Measurements from ENCODE around the gene STK16. TPM values are rescaled to one million over a fixed set of nuclear protein-coding genes. Genes with fewer than 3 reads are reported as not detected.

The STK16 gene
- total and polyA plus RNA-seq, 2 of the 13 experiments (the other 11 are each of a cell fraction or from before 2014, with no cell fraction given): 28.0 to 50.9 TPM

GRCh38 chr2:219228911-219229304 is 16.4 kb upstream of the STK16 start (continued):
- no peak for TF ChIP-seq ZNF280B (CRISPR knock-in tag; IDR thresholded peaks at IDR 0.05; ENCODE audit: borderline replicate concordance)
- 0 out of 2 replicates have a peak, but pooled peaks have one; percentile 12 for TF ChIP-seq ZNF253 (CRISPR knock-in tag; IDR thresholded peaks at IDR 0.05; ENCODE audit: borderline replicate concordance)
- no peak; the same call in 1 of the 2 replicates for TF ChIP-seq NCOR1 (IDR thresholded peaks at IDR 0.05; ENCODE audit: borderline replicate concordance, low read length)
- no peak for TF ChIP-seq ZMAT5 (CRISPR knock-in tag; IDR thresholded peaks at IDR 0.05; ENCODE audit: borderline replicate concordance, low read depth)
- TF ChIP-seq ARID5B (CRISPR knock-in tag; IDR thresholded peaks at IDR 0.05): no peak
- TF ChIP-seq ZXDC (CRISPR knock-in tag; IDR thresholded peaks at IDR 0.05): peak; percentile 69; the same call in 1 of the 2 replicates
- TF ChIP-seq NFATC3 (CRISPR knock-in tag; IDR thresholded peaks at IDR 0.05): no peak
- no peak for TF ChIP-seq KLF15 (CRISPR knock-in tag; IDR thresholded peaks at IDR 0.05; ENCODE audit: borderline replicate concordance)
- no peak for TF ChIP-seq PREB (CRISPR knock-in tag; IDR thresholded peaks at IDR 0.05)
- TF ChIP-seq ZNF564 (CRISPR knock-in tag; IDR thresholded peaks at IDR 0.05): peak; percentile 45; the same call in 1 of the 2 replicates
- no peak; the same call in 1 of the 2 replicates for TF ChIP-seq RAD21 (CRISPR knock-in tag; IDR thresholded peaks at IDR 0.05)
- TF ChIP-seq SIN3B (IDR thresholded peaks at IDR 0.05; ENCODE audit: low read length): no peak
- no peak for TF ChIP-seq MZF1 (CRISPR knock-in tag; IDR thresholded peaks at IDR 0.05; ENCODE audit: borderline replicate concordance)
- no peak for TF ChIP-seq ZNF296 (CRISPR knock-in tag; conservative IDR thresholded peaks at IDR 0.05)
- TF ChIP-seq ARNTL (CRISPR knock-in tag; IDR thresholded peaks at IDR 0.05): no peak
- TF ChIP-seq XRCC5 (optimal IDR thresholded peaks at IDR 0.05; ENCODE audit: low read length): no peak
- no peak for TF ChIP-seq GPBP1L1 (CRISPR knock-in tag; IDR thresholded peaks at IDR 0.05)
- TF ChIP-seq POLR2A (IDR thresholded peaks at IDR 0.05; ENCODE audit: insufficient read depth in 1 of 2, low read depth in 2 of 2, low read length in 2 of 2): peak in 1 of 2 experiments; percentile 61; a peak in 2 of 4 replicates
- TF ChIP-seq ATAD3A (CRISPR knock-in tag; IDR thresholded peaks at IDR 0.05): peak; percentile 72; the same call in 1 of the 2 replicates
- TF ChIP-seq TBX3 (IDR thresholded peaks at IDR 0.05; ENCODE audit: borderline replicate concordance): no peak
